Tracheal epithelial cell (primary cell): ENCODE results near the gene SDHAF1. TPM values are rescaled to one million over a fixed set of nuclear protein-coding genes. Genes with fewer than 3 reads are reported as not detected.

Experiments used
- total RNA-seq: library from RNA; depleted of rRNA; stranded (reverse); fragments of >200 nt; gene quantifications from 2 replicates; pipeline ENCODE4 v1.2.1, GENCODE V29; 2014

SDHAF1 gene, protein sequence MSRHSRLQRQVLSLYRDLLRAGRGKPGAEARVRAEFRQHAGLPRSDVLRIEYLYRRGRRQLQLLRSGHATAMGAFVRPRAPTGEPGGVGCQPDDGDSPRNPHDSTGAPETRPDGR
- total RNA-seq = 14.2 and 26.9 TPM in 2 replicates

DNA sequence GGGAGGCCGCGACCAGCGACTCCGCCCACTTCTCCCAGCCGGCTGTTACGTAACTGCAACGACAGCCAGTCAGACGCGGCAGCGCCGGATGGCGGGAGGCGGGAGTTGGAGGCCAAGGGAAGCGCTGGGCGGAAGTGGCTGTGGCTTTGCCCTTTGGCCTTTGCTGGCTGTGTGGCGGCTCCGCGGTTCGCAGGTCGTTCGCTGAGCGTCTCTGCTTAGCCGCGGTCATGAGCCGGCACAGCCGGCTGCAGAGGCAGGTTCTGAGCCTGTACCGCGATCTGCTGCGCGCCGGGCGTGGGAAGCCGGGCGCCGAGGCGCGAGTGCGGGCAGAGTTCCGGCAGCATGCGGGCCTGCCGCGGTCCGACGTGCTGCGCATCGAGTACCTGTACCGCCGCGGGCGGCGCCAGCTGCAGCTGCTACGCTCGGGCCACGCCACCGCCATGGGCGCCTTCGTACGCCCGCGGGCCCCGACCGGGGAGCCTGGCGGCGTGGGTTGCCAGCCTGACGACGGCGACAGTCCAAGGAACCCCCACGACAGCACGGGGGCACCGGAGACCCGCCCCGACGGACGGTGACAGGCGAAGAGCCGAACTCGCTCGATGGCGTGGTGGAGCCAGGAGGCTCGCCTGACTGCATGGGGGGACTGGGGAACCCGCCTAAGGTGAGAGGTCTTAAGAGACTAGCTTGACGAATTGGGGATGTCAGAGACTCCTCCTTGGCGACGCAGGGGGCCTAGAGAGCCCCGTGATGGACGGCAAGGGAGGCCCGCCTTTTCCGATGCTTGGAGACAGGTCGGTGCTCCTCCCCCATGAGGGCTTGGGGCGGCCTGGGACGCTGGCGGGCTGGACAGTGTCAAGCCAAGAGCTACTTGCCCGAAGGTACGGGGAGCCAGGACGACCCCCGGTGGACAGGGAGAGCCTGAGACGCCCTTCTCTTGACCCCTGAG, at the start of gene SDHAF1:
TSS of gene SDHAF1 (plus strand) at position 141 of the 946 bp plus-strand sequence. CDS start at position 228, 87 bp downstream.

DNA sequence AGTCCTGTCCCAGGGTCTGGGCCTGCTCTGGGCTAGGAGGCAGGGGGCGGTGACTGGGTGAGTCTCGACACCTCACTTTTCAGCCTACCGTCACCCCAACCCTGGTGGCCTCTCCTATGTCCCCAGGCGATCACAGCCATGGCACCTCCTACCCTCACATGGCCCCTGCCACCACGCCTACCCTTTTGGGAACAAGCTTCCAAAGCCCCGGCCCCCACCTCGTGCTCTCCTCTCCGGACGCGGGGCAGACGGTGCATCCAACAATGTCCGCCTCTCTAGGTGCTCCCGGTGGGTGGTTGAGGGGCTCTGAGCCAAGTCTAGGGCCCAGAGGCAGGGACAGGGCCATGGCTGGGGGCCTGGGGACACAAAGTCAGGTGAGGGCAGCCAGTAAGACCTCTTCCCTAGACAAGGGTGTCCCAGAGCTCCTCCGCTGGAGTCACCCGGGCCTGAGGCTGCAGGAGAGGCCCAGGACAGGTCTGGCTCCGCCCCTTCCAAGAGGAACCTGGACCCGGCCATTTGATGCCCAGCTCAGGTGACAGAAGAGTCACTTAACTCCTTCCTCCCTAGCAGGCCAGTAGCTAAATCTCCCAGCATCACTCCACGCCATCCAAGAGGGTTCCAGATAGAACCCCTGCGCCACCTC, 13.5 kb downstream of the SDHAF1 start, which contains the start of gene SYNE4:
TSS of gene SYNE4 (minus strand) at position 478 of the 643 bp plus-strand sequence. CDS start at position 346, 132 bp downstream.

DNA sequence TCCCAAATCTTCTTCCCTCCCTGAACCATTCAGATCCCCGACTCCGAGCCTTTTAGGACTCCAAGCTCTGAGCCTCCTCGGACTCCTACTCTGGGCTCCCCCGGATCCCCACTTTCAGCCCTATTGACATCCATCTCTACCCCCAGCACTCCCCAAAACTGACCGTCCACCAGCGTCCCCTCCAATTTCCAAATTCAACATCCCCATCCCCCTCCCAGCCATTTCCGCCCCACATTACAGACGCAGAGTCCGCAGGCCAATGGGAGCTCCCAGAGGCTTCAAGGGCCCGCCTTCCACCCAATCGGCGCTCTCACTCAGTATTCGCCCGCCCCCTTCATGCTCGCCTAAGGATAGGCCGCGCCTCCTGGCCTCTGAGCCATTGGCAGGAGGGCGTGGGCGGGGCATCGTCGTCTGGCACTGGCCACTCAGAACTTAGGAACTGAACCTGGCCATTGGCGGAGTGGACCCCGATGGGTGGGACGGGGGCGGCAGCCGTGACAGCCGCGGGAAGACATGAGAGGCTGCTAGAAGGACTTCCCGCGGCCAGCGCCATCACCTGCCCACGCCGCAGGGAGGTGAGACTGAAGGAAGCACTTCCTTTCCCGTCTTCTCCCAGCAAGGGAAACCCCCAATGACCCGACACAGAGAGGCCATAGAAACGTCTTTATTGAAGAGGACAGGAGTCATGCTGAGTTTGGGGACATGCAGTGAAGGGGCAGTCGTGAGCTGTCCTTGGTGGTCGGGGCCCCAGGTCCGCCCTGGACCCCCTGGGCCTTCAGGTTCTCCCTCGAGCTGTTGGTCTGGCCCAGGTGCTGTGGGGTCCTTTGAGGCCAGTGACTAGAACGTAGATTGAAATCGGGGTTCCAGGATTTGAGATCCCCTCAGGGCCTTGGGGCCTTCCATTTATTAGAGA, 19.3 kb downstream of the SDHAF1 start, which contains the start of gene ALKBH6:
TSS of gene ALKBH6 (minus strand) at position 202 of the 913 bp plus-strand sequence. CDS start 816 bp downstream, outside the sequence.

DNA sequence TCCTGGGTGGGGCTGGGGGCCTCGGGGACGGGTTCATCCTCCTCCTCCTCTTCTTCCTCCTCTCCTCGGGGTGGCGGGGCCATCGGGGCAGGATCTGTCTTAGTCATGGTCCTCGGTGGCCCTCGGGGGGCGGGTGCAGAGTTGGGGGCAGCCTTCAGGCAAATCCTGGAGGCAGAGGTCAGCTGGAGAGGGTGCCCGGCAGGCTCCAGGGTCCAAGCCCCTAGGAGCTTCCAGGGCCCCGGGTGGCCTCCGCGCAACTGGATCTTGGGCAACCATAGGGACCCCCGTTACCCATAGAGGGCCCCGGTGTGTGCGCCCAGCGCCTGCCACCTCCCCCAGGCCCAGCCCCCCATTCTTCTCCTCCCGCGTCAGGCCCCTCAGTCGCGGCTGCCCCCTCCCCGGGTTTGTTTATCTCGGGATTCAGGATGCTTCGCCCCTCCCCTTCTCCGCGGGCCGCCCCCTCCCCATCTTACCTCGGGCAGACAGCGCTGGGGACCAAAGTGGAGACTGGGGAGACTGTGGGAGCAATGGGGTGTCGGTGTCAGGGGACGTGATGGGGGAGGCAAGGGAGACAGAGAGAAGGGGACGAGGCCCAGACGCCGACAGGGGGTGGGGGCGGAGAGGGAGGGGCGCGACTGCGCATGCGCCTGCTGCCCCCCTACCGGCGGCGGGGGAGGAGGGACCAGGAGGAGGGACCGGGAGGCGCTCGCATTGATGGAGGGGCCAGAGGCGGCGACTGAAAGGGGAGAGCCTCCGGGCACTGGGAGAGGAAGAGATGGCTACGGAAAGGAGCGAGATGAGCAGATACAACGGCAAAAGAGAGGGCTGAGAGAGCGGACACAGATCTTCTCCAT, 37.5 kb downstream of the SDHAF1 start, which contains the start of gene CLIP3:
TSS of gene CLIP3 (minus strand) at position 623 of the 854 bp plus-strand sequence. CDS start at position 107, 516 bp downstream.

Other genes with a start within 250 kb of the SDHAF1 start
- 3.2 and 5.3 TPM in 2 replicates for gene U2AF1L4, start 249.8 kb upstream of the SDHAF1 start, total RNA-seq
- gene PSENEN, start 249.5 kb upstream of the SDHAF1 start, total RNA-seq = 15.9 and 18.1 TPM in 2 replicates
- 6.4 and 8.0 TPM in 2 replicates for gene LIN37, start 246.6 kb upstream of the SDHAF1 start, total RNA-seq
- gene HSPB6, start 238.2 kb upstream of the SDHAF1 start, total RNA-seq = 0.43 TPM in 1 of 2 replicates, not detected in the other
- gene PROSER3, start 237.0 kb upstream of the SDHAF1 start, total RNA-seq = 2.9 and 4.0 TPM in 2 replicates
- gene ARHGAP33, start 219.6 kb upstream of the SDHAF1 start, total RNA-seq = under 0.01 TPM in 1 of 2 replicates, not detected in the other
- not detected in 2 replicates for gene PRODH2, start 182.3 kb upstream of the SDHAF1 start, total RNA-seq
- gene NPHS1, start 142.7 kb upstream of the SDHAF1 start, total RNA-seq = not detected in 2 replicates
- not detected in 2 replicates for gene KIRREL2, start 138.3 kb upstream of the SDHAF1 start, total RNA-seq
- gene APLP1, start 126.6 kb upstream of the SDHAF1 start, total RNA-seq = 1.7 TPM in 1 of 2 replicates, not detected in the other
- gene NFKBID, start 94.6 kb upstream of the SDHAF1 start, total RNA-seq = 3.8 and 7.2 TPM in 2 replicates
- gene HCST, start 92.7 kb upstream of the SDHAF1 start, total RNA-seq = not detected in 2 replicates
- not detected in 2 replicates for gene TYROBP, start 86.9 kb upstream of the SDHAF1 start, total RNA-seq
- 1.7 and 2.1 TPM in 2 replicates for gene LRFN3, start 58.8 kb upstream of the SDHAF1 start, total RNA-seq
- gene SYNE4, start 13.6 kb downstream of the SDHAF1 start, total RNA-seq = 9.4 and 12.4 TPM in 2 replicates
- gene ALKBH6, start 19.0 kb downstream of the SDHAF1 start, total RNA-seq = 16.0 and 19.0 TPM in 2 replicates
- 0.24 TPM in 1 of 2 replicates, not detected in the other for gene CLIP3, start 37.7 kb downstream of the SDHAF1 start, total RNA-seq
- gene THAP8, start 59.1 kb downstream of the SDHAF1 start, total RNA-seq = 0.72 and 3.6 TPM in 2 replicates
- 0.21 and 0.72 TPM in 2 replicates for gene WDR62, start 59.7 kb downstream of the SDHAF1 start, total RNA-seq
- gene OVOL3, start 116.0 kb downstream of the SDHAF1 start, total RNA-seq = not detected in 2 replicates
- gene POLR2I, start 119.7 kb downstream of the SDHAF1 start, total RNA-seq = 62.7 and 85.5 TPM in 2 replicates
- 139 and 206 TPM in 2 replicates for gene TBCB, start 120.3 kb downstream of the SDHAF1 start, total RNA-seq
- gene CAPNS1, start 144.9 kb downstream of the SDHAF1 start, total RNA-seq = 121 and 205 TPM in 2 replicates
- gene COX7A1, start 157.3 kb downstream of the SDHAF1 start, total RNA-seq = 0.48 and 3.0 TPM in 2 replicates
- 4.6 and 6.2 TPM in 2 replicates for gene ZNF565, start 219.5 kb downstream of the SDHAF1 start, total RNA-seq
- gene ZNF146, start 219.9 kb downstream of the SDHAF1 start, total RNA-seq = 104 and 137 TPM in 2 replicates